HCT116 (cell line): ENCODE data around the gene PDK2. TPM values are rescaled to one million over a fixed set of nuclear protein-coding genes. Genes with fewer than 3 reads are reported as not detected.

ENCODE experiments used
- ATAC-seq: fragments of 200-7000 bp; cut with Tn5 transposase; 2 replicates; pipeline ENCODE4 v1.9.1; 2020; ENCODE audit warnings: mild to moderate bottlenecking, moderate library complexity
- BruUV-seq: library from RNA; stranded (reverse); fragments of 400-500 nt; replicated peaks from 2 replicates; lab custom pipeline; 2021; lab: Mats Ljungman, UMichigan
- CTCF ChIA-PET: fragments of 300-600 bp; sonication (Branson Sonifier 250); formaldehyde crosslinking; loops from one replicate; lab custom pipeline; 2021; ENCODE audit warnings: antibody characterized with exemption; lab: Charles Lee
- POLR2A ChIA-PET: fragments of 300-600, 350-600 bp; sonication (Branson Sonifier 250); formaldehyde crosslinking; loops from one replicate; lab custom pipeline; 2021; ENCODE audit warnings: antibody characterized with exemption; lab: Charles Lee
- RAD21 ChIA-PET, 2 experiments: fragments of 300-600 bp; sonication (Branson Sonifier 250); formaldehyde crosslinking; loops; one replicate each; lab custom pipeline; 2023; ENCODE audit warnings: low total read pairs in 2 of 2; ENCODE audit not compliant: uncharacterized antibody in 2 of 2, unreplicated experiment in 2 of 2, low non-redundant PET in 1 of 2; lab: Charles Lee
- DNase-seq: peaks from one replicate; pipeline ENCODE4 v3.0.0-alpha.2; 2010; ENCODE audit warnings: low read depth, low spot score
- H2AFZ ChIP-seq: fragments of 200-600 bp; shearing (Covaris generic), sonication (generic); 2 replicates; pipeline ENCODE4 v1.6.1; 2017; ENCODE audit warnings: low read depth, mixed run types, mixed read lengths, antibody characterized with exemption, low read length; ENCODE audit not compliant: poor library complexity, severe bottlenecking
- H3K27ac ChIP-seq: 2 replicates; pipeline ENCODE4 v1.5.1; 2012; ENCODE audit warnings: low read depth, low read length
- H3K27me3 ChIP-seq: fragments of 200-600 bp; sonication (generic); 2 replicates; pipeline ENCODE4 v1.6.1; 2016; ENCODE audit warnings: mixed run types, low read length, mixed read lengths; ENCODE audit not compliant: insufficient read depth
- H3K36me3 ChIP-seq, 2 experiments: fragments of 200-500 bp in 1 of 2; fragments of 200-600 bp in 1 of 2; sonication (Bioruptor generic) in 1 of 2; sonication (generic) in 1 of 2; 2 replicates each; pipeline versions ENCODE4 v1.5.1 to v1.6.1; 2014 to 2016; ENCODE audit warnings: low read length in 2 of 2, inconsistent platforms in 1 of 2, mixed read lengths in 1 of 2, mixed run types in 1 of 2; ENCODE audit not compliant: insufficient read depth in 2 of 2, control insufficient read depth in 1 of 2
- H3K4me1 ChIP-seq, 2 experiments: fragments of 200-600 bp in 1 of 2; sonication (generic) in 1 of 2; 2 replicates each; pipeline versions ENCODE4 v1.5.1 to v1.6.1; 2012 to 2017; ENCODE audit warnings: low read length in 2 of 2, inconsistent platforms in 1 of 2, mild to moderate bottlenecking in 1 of 2, mixed read lengths in 1 of 2, mixed run types in 1 of 2, moderate library complexity in 1 of 2; ENCODE audit not compliant: insufficient read depth in 2 of 2, control insufficient read depth in 1 of 2
- H3K4me2 ChIP-seq: fragments of 200-600 bp; sonication (generic); 2 replicates; pipeline ENCODE4 v1.6.1; 2017; ENCODE audit warnings: mixed run types, low read length, mixed read lengths
- H3K4me3 ChIP-seq, 2 experiments: fragments of 200-600 bp in 1 of 2; sonication (generic) in 1 of 2; replicated peaks in 1 of 2; 2 replicates each; pipeline ENCODE4 v1.5.1; 2011 to 2016; ENCODE audit warnings: low read length in 2 of 2, control low read depth in 1 of 2, low read depth in 1 of 2, mild to moderate bottlenecking in 1 of 2, mixed read lengths in 1 of 2, mixed run types in 1 of 2
- H3K79me2 ChIP-seq: fragments of 200-600 bp; sonication (generic); 2 replicates; pipeline ENCODE4 v1.6.1; 2017; ENCODE audit warnings: mild to moderate bottlenecking, mixed run types, low read length, moderate library complexity, mixed read lengths; ENCODE audit not compliant: insufficient read depth
- H3K9ac ChIP-seq: fragments of 200-600 bp; sonication (generic); 2 replicates; pipeline ENCODE4 v1.6.1; 2016; ENCODE audit warnings: low read length, mixed read lengths
- H3K9me2 ChIP-seq: fragments of 200-600 bp; sonication (generic), shearing (Covaris generic); 2 replicates; pipeline ENCODE4 v1.6.1; 2017; ENCODE audit warnings: mixed run types, mild to moderate bottlenecking, moderate library complexity; ENCODE audit not compliant: insufficient read depth
- H3K9me3 ChIP-seq, 2 experiments: fragments of 200-500 bp in 1 of 2; fragments of 200-600 bp in 1 of 2; sonication (Bioruptor generic) in 1 of 2; sonication (generic) in 1 of 2; 2 replicates each; pipeline ENCODE4 v1.6.1; 2014 to 2017; ENCODE audit warnings: low read length in 2 of 2, mixed read lengths in 2 of 2, inconsistent platforms in 1 of 2, low read depth in 1 of 2, mild to moderate bottlenecking in 1 of 2, mixed run types in 1 of 2, moderate library complexity in 1 of 2; ENCODE audit not compliant: control insufficient read depth in 1 of 2, insufficient read depth in 1 of 2
- H4K20me1 ChIP-seq: fragments of 200-600 bp; sonication (generic), shearing (Covaris generic); 2 replicates; pipeline ENCODE4 v1.6.1; 2017; ENCODE audit warnings: mixed run types, mild to moderate bottlenecking, moderate library complexity; ENCODE audit not compliant: insufficient read depth
- CBX3 ChIP-seq: IDR thresholded peaks from 2 replicates; pipeline ENCODE4 v1.6.1; 2012; ENCODE audit warnings: low read depth
- CEBPB ChIP-seq: IDR thresholded peaks from 2 replicates; pipeline ENCODE4 v1.6.1; 2012; ENCODE audit warnings: low read depth
- EGR1 ChIP-seq: IDR thresholded peaks from 2 replicates; pipeline ENCODE4 v1.6.1; 2012; ENCODE audit warnings: low read depth
- ELF1 ChIP-seq: IDR thresholded peaks from 2 replicates; pipeline ENCODE4 v1.6.1; 2012; ENCODE audit warnings: low read depth, borderline replicate concordance
- EZH2phosphoT487 ChIP-seq: fragments of 200-600 bp; IDR thresholded peaks from 2 replicates; pipeline ENCODE4 v1.6.1; 2018; ENCODE audit warnings: antibody characterized with exemption, borderline replicate concordance
- JUND ChIP-seq: IDR thresholded peaks from 2 replicates; pipeline ENCODE4 v1.6.1; 2012
- POLR2A ChIP-seq: IDR thresholded peaks from 2 replicates; pipeline ENCODE4 v1.7.0; 2011; ENCODE audit warnings: borderline replicate concordance; ENCODE audit not compliant: insufficient read depth, insufficient read length; ENCODE audit errors: extremely low read depth
- POLR2AphosphoS5 ChIP-seq: IDR thresholded peaks from 2 replicates; pipeline ENCODE4 v1.6.1; 2011; ENCODE audit warnings: mild to moderate bottlenecking, low read depth, low read length, moderate library complexity
- RAD21 ChIP-seq: IDR thresholded peaks from 2 replicates; pipeline ENCODE4 v1.6.1; 2012; ENCODE audit warnings: low read depth, mild to moderate bottlenecking
- SIN3A ChIP-seq: IDR thresholded peaks from 2 replicates; pipeline ENCODE4 v1.6.1; 2012; ENCODE audit warnings: low read depth
- SP1 ChIP-seq: IDR thresholded peaks from 2 replicates; pipeline ENCODE4 v1.6.1; 2012; ENCODE audit warnings: low read depth
- SRF ChIP-seq: IDR thresholded peaks from 2 replicates; pipeline ENCODE4 v1.6.1; 2012; ENCODE audit warnings: low read depth
- YY1 ChIP-seq: IDR thresholded peaks from 2 replicates; pipeline ENCODE4 v1.6.1; 2011; ENCODE audit warnings: low read length, low read depth, moderate library complexity, mild to moderate bottlenecking; ENCODE audit not compliant: insufficient replicate concordance; ENCODE audit errors: extremely low read depth
- ZFX ChIP-seq: fragments of 450-650 bp; IDR thresholded peaks from 2 replicates; pipeline ENCODE4 v1.6.1; 2017
- ZNF274 ChIP-seq: fragments of 200-500 bp; sonication (Bioruptor generic); IDR thresholded peaks from 2 replicates; pipeline ENCODE4 v1.6.1; 2014; ENCODE audit warnings: mild to moderate bottlenecking, low read depth, low read length, inconsistent platforms
- intact Hi-C: fragments of 100-400 bp; cut with micrococcal nuclease; formaldehyde crosslinking; loops from 2 replicates; pipeline ENCODE4 v1.10.0; 2022
- total RNA-seq: library from RNA; stranded (reverse); gene quantifications from one replicate; pipeline ENCODE4 v1.2.1, GENCODE V29; 2021; ENCODE audit not compliant: unreplicated experiment
- TF ChIP-seq, protein P1 (sequence below), 3 experiments: fragments of 200-600 bp in 1 of 3; sonication (generic) in 1 of 3; IDR thresholded peaks in 2 of 3; conservative IDR thresholded peaks in 1 of 3; 2 replicates each; pipeline ENCODE4 v1.5.1; 2012 to 2017; ENCODE audit warnings: low read depth in 2 of 3, low read length in 2 of 3, antibody characterized with exemption in 1 of 3, borderline replicate concordance in 1 of 3, control low read depth in 1 of 3, mild to moderate bottlenecking in 1 of 3, mixed read lengths in 1 of 3, mixed run types in 1 of 3, moderate library complexity in 1 of 3; ENCODE audit not compliant: insufficient read depth in 1 of 3
- TF ChIP-seq, protein P2 (sequence below): IDR thresholded peaks from 2 replicates; pipeline ENCODE4 v1.6.1; 2012
- TF ChIP-seq, protein P3 (sequence below): IDR thresholded peaks from 2 replicates; pipeline ENCODE4 v1.6.1; 2012
- TF ChIP-seq, protein P4 (sequence below): IDR thresholded peaks from 2 replicates; pipeline ENCODE4 v1.6.1; 2011; ENCODE audit warnings: mild to moderate bottlenecking, low read length, moderate library complexity; ENCODE audit not compliant: insufficient replicate concordance; ENCODE audit errors: extremely low read depth

Gene PDK2
- total RNA-seq, 1 experiment from 2014 or later, result 39.1 TPM

DNA sequence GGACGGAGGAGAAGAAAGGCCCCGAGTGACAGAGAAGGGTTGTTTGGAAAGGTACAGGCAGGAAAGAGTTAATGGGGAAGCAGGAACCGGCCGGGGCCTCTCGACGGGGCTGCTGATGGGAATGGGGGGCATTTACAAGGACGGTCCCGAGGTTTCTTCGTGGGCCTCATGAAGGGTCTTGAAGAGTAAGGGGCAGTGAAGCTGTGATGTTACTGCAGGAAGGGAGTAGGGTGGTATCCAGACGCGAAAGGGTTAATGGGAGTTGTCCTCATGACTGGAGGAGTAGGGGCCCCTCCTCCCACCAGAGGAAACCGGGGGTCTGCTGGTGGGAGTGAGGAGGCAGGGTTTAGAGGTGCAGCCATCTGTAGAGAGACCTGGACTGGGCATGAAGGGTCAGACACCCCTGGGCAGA lies 481 bp downstream of the PDK2 start (continued):
- TF ChIP-seq, protein P1, sequence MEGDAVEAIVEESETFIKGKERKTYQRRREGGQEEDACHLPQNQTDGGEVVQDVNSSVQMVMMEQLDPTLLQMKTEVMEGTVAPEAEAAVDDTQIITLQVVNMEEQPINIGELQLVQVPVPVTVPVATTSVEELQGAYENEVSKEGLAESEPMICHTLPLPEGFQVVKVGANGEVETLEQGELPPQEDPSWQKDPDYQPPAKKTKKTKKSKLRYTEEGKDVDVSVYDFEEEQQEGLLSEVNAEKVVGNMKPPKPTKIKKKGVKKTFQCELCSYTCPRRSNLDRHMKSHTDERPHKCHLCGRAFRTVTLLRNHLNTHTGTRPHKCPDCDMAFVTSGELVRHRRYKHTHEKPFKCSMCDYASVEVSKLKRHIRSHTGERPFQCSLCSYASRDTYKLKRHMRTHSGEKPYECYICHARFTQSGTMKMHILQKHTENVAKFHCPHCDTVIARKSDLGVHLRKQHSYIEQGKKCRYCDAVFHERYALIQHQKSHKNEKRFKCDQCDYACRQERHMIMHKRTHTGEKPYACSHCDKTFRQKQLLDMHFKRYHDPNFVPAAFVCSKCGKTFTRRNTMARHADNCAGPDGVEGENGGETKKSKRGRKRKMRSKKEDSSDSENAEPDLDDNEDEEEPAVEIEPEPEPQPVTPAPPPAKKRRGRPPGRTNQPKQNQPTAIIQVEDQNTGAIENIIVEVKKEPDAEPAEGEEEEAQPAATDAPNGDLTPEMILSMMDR (IDR thresholded peaks at IDR 0.05 in 2 of 3, conservative IDR thresholded peaks at IDR 0.05 in 1 of 3; ENCODE audit: borderline replicate concordance in 1 of 3, insufficient read depth in 1 of 3, low read depth in 2 of 3, low read length in 2 of 3), result no peak
- TF ChIP-seq JUND, result no peak
- no peak for TF ChIP-seq CBX3
- TF ChIP-seq SP1, result no peak
- TF ChIP-seq POLR2A, result no peak
- TF ChIP-seq SIN3A, result no peak
- TF ChIP-seq SRF, result no peak
- TF ChIP-seq YY1, result no peak
- TF ChIP-seq RAD21, result no peak

DNA sequence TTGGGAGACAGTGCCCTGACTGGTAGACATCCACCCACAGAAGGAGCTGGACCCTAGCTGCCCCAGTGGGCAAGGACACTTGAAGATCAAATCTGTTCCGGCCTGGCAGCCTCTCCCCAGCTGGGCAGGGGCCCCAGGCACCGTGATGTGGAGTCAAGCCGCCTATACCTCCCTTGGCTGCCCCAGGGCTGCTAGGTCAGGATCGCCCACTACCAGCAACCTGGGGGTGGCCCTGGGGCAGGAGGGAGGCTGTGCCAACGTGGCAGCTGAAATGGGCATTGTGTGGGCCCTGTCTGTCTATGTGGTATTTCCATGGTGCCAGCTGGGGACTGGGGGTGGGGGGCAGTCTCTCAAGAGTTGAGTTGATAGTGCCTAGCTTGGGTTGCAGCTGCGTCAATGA lies 941 bp downstream of the PDK2 start:
- Histone ChIP-seq H3K9me2 (no peaks in the 10 kb centered on the region), H3K79me2 (0 out of 2 replicates have a peak, but pooled peaks cover 6% of the 10 kb centered on the region), H3K27me3 (no peaks in the 10 kb centered on the region), H3K36me3 (peaks cover 0 to 7% of the 10 kb centered on the region in 2 experiments; a peak in 2 of 4 replicates), H4K20me1 (no peaks in the 10 kb centered on the region), H3K4me1 (peaks cover 25 to 48% of the 10 kb centered on the region in 2 experiments), H2AFZ (no peak overlapping the region), H3K9ac (peak overlapping the region; percentile 83), H3K4me2 (peak overlapping the region; percentile 91), H3K27ac (peak overlapping the region; percentile 64; the same call in 1 of the 2 replicates), H3K4me3 (peak overlapping the region; percentile 84 to 96), H3K9me3 (no peaks in the 10 kb centered on the region)
- DNase-seq (no peak), ATAC-seq (no peak)
- intact Hi-C loops, result no loop called here
- ChIA-PET POLR2A (interaction anchor here (0.9 kb wide), 1 partner anchor 40 kb away, joined by 3 read pairs; the partner anchor contains the start of gene ITGA3), RAD21 (no interaction called here), CTCF (interaction anchor here (0.5 kb wide), 1 partner anchor 67 kb away, joined by 4 read pairs; no protein-coding TSS in a partner anchor)
- no TSS peak for BruUV-seq
- TF ChIP-seq, protein P2, sequence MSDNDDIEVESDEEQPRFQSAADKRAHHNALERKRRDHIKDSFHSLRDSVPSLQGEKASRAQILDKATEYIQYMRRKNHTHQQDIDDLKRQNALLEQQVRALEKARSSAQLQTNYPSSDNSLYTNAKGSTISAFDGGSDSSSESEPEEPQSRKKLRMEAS, result no peak
- no peak for TF ChIP-seq CEBPB
- no peak for TF ChIP-seq SRF
- no peak for TF ChIP-seq EGR1
- no peak for TF ChIP-seq EZH2phosphoT487
- TF ChIP-seq, protein P1 (IDR thresholded peaks at IDR 0.05 in 2 of 3, conservative IDR thresholded peaks at IDR 0.05 in 1 of 3; ENCODE audit: borderline replicate concordance in 1 of 3, insufficient read depth in 1 of 3, low read depth in 2 of 3, low read length in 2 of 3), result no peak
- TF ChIP-seq RAD21, result no peak
- TF ChIP-seq JUND, result no peak
- no peak for TF ChIP-seq SIN3A
- no peak for TF ChIP-seq ELF1
- no peak for TF ChIP-seq SP1
- no peak for TF ChIP-seq YY1
- no peak for TF ChIP-seq ZNF274
- no peak for TF ChIP-seq CBX3
- no peak for TF ChIP-seq POLR2AphosphoS5
- TF ChIP-seq ZFX, result no peak
- TF ChIP-seq, protein P3, sequence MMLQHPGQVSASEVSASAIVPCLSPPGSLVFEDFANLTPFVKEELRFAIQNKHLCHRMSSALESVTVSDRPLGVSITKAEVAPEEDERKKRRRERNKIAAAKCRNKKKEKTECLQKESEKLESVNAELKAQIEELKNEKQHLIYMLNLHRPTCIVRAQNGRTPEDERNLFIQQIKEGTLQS, result no peak
- TF ChIP-seq, protein P4, sequence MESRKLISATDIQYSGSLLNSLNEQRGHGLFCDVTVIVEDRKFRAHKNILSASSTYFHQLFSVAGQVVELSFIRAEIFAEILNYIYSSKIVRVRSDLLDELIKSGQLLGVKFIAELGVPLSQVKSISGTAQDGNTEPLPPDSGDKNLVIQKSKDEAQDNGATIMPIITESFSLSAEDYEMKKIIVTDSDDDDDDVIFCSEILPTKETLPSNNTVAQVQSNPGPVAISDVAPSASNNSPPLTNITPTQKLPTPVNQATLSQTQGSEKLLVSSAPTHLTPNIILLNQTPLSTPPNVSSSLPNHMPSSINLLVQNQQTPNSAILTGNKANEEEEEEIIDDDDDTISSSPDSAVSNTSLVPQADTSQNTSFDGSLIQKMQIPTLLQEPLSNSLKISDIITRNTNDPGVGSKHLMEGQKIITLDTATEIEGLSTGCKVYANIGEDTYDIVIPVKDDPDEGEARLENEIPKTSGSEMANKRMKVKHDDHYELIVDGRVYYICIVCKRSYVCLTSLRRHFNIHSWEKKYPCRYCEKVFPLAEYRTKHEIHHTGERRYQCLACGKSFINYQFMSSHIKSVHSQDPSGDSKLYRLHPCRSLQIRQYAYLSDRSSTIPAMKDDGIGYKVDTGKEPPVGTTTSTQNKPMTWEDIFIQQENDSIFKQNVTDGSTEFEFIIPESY, result no peak
